Measurements from ENCODE around the gene TRAF1.

DNA sequence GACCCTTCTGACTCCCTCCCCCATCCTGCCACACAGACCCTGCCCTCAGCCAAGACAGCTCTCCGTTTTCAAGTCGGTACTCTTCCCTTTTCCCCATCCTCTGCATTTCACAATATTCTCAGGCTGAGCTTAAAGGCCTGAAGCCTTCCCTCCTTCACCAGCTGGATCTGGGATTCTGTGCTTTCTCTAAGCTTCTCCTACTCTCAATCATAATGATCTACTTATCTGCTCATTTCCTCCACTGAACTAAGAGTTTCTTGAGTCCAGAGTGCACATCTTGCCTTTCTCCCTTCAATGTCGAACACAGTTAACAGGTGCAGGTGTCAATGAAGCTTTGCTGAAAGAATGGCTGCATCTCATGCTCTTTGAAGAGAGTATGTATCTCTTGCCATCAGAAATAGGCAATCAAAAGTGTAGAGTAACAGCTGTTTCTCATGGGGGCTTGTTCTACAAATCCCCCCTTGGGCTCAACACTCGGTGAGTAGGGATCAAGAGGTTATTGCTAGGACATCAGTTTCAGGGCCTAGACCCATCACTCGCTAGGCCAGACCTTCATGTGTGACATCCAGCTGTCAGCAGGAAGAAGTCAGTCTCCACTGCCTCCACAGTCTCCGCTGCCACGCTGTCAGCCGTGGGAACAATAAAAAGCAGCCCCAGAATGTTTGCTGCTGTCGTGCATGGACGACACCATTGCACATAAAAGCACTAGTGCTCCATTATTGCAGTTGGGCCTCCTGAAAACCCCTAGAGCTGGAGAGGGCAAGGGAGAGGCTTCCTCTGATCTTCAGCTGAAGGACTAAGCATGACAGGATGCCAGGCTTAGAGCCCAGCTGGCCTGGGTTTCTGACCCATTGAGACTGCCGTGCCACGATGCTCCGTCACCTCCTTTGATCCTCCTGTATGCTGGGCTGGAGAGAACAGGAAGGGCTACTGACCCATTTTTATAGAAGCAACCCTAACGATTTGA lies 23.7 kb downstream of the TRAF1 start:
- TF ChIP-seq, protein P1, sequence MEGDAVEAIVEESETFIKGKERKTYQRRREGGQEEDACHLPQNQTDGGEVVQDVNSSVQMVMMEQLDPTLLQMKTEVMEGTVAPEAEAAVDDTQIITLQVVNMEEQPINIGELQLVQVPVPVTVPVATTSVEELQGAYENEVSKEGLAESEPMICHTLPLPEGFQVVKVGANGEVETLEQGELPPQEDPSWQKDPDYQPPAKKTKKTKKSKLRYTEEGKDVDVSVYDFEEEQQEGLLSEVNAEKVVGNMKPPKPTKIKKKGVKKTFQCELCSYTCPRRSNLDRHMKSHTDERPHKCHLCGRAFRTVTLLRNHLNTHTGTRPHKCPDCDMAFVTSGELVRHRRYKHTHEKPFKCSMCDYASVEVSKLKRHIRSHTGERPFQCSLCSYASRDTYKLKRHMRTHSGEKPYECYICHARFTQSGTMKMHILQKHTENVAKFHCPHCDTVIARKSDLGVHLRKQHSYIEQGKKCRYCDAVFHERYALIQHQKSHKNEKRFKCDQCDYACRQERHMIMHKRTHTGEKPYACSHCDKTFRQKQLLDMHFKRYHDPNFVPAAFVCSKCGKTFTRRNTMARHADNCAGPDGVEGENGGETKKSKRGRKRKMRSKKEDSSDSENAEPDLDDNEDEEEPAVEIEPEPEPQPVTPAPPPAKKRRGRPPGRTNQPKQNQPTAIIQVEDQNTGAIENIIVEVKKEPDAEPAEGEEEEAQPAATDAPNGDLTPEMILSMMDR (IDR thresholded peaks at IDR 0.05; ENCODE audit: low read depth, low read length), result no peak
- TF ChIP-seq MYC (IDR thresholded peaks at IDR 0.05; ENCODE audit: low read depth, low read length), result no peak
- TF ChIP-seq, protein P2, sequence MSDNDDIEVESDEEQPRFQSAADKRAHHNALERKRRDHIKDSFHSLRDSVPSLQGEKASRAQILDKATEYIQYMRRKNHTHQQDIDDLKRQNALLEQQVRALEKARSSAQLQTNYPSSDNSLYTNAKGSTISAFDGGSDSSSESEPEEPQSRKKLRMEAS (IDR thresholded peaks at IDR 0.05; ENCODE audit: low read depth, low read length), result no peak
- TF ChIP-seq POLR2A (IDR thresholded peaks at IDR 0.05; ENCODE audit: extremely low read depth, insufficient read length), result no peak

All from NB4 (cell line).